ENCODE measurements around the gene STK35.

DNA sequence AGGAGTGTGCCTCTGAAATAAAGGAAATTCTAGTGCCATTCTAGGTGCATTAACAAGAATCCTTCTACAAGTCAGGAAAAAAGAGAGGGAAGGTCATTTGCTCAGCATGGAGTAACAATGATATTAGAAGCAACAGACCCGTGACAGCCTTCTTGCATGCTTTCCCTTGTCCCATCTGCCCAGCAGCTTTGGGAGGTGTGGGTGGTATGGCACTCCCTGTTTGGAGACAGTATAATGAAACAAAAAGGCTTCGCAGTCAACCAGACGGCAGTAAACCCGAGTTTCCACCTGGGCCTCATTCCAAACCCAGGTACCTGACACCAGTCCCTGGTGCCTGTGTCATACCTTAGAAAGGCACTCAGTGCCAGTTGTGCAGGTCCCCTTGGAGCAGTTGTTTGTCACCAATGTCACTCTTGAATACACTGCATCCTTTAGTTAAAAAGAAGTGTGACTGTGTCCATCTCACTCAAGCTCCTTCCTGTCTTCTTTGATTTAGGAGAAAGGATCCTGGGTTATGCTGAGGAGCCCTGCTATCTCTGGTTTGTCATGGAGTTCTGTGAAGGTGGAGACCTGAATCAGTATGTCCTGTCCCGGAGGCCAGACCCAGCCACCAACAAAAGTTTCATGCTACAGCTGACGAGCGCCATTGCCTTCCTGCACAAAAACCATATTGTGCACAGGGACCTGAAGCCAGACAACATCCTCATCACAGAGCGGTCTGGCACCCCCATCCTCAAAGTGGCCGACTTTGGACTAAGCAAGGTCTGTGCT, 14.7 kb downstream of the STK35 start:
- TF ChIP-seq CTCF (conservative IDR thresholded peaks at IDR 0.05; ENCODE audit: low read depth, low read length), result no peak
- no peak for TF ChIP-seq EZH2 (IDR thresholded peaks at IDR 0.05; ENCODE audit: low read length, unreplicated experiment)
- no peak for TF ChIP-seq EZH2phosphoT487 (IDR thresholded peaks at IDR 0.05; ENCODE audit: borderline replicate concordance, low read length)
